Activated CD4-positive, alpha-beta T cell treated with anti-CD3 and anti-CD28 coated beads for 48 hours (primary cell): ENCODE data around the gene PIM1.
"Not testable (repeated sequence)": the region's sequence is repeated elsewhere in the genome, so short reads cannot be mapped to it uniquely, and the experiment has no call there.

Experiments used
- DNase-seq: peaks from one replicate; pipeline ENCODE4 v3.0.0-alpha.2; 2020

Gene PIM1

DNA sequence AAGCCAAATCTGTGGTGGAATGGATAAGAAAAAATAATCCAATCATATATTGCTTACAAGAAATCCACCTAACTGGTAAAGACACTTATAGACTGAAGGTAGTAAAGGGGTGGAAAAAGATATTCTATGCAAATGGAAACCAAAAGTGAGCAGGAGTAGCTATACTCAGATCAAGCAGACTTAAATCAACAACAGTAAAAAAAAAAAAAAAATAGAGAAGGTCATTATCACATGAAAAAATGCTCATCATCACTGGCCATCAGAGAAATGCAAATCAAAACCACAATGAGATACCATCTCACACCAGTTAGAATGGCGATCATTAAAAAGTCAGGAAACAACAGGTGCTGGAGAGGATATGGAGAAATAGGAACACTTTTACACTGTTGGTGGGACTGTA is 24.9 kb downstream of the PIM1 start:
- not testable (repeated sequence) for DNase-seq

GRCh38 chr6:37196451-37196850 is 26.5 kb downstream of the PIM1 start:
- DNase-seq, result not testable (repeated sequence)

DNA sequence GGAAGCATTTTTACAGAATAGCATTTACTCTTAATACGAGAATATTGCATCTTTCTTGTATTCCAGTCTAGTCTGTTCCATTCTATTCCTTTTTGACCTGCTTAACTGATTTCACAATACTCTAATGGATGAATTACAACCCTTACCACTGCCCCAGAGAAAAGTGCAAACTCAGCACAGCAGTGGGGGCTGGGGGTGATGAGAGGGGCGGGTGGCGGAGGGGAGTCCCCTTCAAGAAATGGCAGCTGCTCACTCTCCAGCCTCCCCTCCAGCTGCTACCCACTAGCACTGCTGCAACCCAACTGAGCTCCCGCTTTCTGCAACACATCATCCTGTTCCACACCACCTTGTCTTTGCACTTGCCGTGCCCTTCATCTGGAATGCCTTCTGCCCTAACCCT is 30.1 kb downstream of the PIM1 start:
- DNase-seq, result no peak

- no peak for DNase-seq
Measured at GRCh38 chr6:37201726-37202125, 31.8 kb downstream of the PIM1 start.

DNA sequence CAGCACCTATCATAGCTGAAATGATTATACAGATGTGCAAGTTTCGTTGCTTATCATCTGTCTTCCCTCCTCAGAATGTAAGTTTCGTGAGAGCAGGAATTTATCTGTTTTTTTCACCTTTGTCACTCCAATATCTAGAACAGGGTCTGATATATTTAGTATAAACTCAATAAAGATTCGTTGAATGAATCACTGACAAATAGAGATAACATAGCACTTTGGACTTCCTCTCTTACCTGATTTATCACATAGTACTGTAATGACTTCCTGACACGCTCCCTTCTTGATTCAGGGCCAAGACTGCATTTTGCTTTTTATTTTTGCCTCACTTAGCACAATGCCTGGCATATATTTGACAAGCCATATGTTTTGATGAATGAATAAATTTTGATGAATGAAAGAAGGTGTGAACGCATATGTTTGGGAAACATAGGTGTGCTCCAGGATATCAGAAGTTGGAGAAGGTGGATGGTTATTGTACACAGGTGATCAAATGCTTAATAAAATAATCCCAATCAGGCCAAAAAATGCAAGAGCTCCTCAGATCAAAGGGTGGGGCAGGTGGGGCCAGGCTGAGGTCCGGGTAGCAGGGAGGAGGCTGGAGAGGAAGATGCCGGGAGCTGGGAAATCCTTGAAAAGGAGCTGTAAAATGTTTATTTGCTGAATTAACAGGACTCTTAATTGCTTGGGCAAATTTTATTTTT is 33.0 kb downstream of the PIM1 start:
- DNase-seq, result no peak

- no peak for DNase-seq
Measured at GRCh38 chr6:37204014-37204751, 34.2 kb downstream of the PIM1 start.

GRCh38 chr6:37205175-37205996 is 35.4 kb downstream of the PIM1 start:
- peak; percentile 35 for DNase-seq

DNA sequence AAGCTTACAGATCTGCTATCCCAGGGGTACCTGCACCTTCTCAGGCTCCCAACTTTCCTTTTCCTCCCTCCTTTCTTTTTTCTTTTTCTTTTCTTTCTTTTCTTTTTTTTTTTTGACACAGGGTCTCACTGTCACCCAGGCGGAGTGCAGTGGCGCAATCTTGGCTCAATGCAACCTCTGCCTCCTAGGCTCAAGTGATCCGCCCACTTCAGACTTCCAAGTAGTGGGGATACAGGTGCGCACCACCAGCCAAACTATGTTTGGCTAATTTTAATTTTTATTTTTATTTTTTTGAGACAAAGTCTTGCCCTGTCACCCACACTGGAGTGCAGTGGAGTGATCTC is 36.0 kb downstream of the PIM1 start:
- no peak for DNase-seq

GRCh38 chr6:37206622-37207021 is 36.7 kb downstream of the PIM1 start:
- DNase-seq, result no peak

DNA sequence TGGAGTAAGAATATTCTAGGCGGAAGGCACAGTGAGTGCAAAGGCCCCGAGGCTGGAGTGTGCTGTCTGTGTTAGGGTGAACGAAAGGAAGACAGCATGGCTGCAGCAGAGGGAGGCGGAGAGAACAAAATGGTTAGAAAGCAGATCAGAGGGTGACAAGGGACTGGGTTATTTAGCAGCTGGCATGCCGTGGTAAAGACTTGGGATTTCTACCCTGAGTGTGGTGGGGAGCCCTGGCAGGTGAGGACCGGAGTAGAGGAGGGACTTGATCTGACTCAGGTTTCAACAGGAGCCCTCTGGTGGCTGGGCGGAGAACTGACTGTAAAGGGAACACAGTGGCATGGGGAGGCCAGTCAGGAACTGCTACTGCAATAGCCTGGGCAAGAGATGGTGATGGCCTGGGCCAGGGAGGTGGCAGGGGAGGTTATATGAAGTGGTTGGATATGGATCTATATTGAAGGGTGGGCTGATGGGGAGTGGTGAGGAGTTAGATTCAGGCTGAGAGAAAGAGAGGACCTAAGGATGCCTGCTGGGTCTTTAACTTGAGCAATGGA is 38.0 kb downstream of the PIM1 start:
- DNase-seq, result peak; percentile 95

- no peak for DNase-seq
Measured at GRCh38 chr6:37208793-37209192, 38.8 kb downstream of the PIM1 start.

GRCh38 chr6:37209461-37210205 is 39.7 kb downstream of the PIM1 start:
- DNase-seq, result peak; percentile 62

GRCh38 chr6:37210313-37210968 is 40.5 kb downstream of the PIM1 start:
- peak; percentile 85 for DNase-seq

GRCh38 chr6:37212268-37212667 is 42.3 kb downstream of the PIM1 start:
- no peak for DNase-seq

DNA sequence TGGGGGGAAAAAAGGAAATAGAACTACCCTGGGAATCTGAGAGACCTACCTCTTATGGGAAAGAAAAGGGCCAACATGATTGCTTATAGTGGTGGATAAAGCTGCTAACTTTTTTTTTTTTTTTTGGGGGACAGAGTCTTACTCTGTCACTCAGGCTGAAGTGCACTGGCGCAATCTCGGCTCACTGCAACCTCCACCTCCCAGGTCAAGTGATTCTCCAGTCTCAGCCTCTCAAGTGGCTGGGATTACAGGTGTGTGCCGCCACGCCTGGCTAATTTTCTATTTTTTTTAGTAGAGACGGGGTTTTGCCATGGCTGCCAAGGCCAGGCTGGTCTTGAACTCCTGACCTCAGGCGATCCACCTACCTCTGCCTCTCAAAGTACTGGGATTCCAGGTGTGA is 48.1 kb downstream of the PIM1 start:
- no peak for DNase-seq

GRCh38 chr6:37218511-37218910 is 48.6 kb downstream of the PIM1 start:
- DNase-seq, result no peak

DNA sequence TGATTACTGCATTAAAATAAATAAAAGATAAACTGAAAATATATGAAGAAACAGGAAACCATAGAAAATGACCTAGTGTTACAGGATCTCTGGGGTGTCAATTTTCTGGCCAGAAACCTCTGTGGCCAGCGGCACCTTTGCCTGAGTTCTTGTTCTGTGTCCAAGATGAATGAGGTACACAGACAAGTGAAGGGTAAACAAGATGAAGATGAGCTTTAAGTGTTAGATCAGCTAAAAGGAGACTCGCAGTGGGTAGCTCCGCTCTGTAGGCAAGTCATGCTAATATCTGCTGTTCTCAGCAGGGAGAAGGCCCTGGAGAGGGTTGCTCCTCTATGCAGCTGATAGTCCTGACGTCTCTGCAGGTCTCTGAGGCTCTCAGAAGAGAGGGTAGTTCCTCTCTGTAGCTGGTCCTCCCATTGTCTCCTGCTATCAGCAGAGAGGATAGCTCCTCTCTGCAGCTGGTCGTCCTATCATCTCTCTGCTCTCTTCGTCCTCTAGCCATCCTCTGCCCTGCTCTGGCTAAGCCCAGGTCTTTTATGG is 51.7 kb downstream of the PIM1 start:
- DNase-seq, result no peak

GRCh38 chr6:37222125-37222967 is 52.4 kb downstream of the PIM1 start:
- peak; percentile 85 for DNase-seq

DNA sequence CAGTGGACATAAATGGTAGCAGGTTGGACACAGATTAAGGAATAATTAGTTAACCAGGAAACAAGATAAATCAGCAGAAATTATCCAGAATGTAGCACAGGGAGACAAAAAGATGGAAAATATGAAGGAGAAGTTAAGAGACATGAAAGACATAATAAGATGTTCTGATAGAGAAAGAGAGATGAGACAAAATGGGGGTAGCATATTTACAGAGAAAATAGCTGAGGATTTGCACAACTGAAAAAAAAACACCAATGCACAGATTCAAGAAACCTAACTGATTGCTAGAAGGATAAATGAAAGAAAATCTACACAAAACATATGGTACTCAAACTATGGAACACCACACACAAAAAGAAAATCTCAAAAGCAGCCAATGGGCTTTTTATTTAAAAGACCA is 53.0 kb downstream of the PIM1 start:
- DNase-seq, result no peak
